GM10248 (cell line): ENCODE results near the gene ITM2A.

Experiments
- CTCF ChIA-PET: fragments of 300-600 bp; sonication (Branson Sonifier 250); formaldehyde crosslinking; extraction: SDS; loops from one replicate; lab custom pipeline; 2021; ENCODE audit warnings: antibody characterized with exemption; lab: Yijun Ruan, JAX
- POLR2A ChIA-PET: fragments of 350-650 bp; sonication (Branson Sonifier 250); formaldehyde crosslinking; extraction: SDS; loops from one replicate; lab custom pipeline; 2020; ENCODE audit warnings: antibody characterized with exemption; lab: Yijun Ruan, JAX
- DNase-seq: peaks from one replicate; pipeline ENCODE4 v3.0.0; 2012; ENCODE audit errors: extremely low spot score
- CTCF ChIP-seq: IDR thresholded peaks from 2 replicates; pipeline ENCODE4 v1.5.1; 2012; ENCODE audit warnings: mild to moderate bottlenecking, low read depth; ENCODE audit errors: extremely low read depth, missing control alignments, control extremely low read depth

The ITM2A gene

GRCh38 chrX:79336869-79337815, 30.0 kb downstream of the ITM2A start:
- TF ChIP-seq CTCF = no peak
- no peak for DNase-seq
- CTCF ChIA-PET = no interaction called here
- POLR2A ChIA-PET = no interaction called here

- ChIA-PET POLR2A (no interaction called here), CTCF (no interaction called here)
- no peak for TF ChIP-seq CTCF
- no peak for DNase-seq
Observed at GRCh38 chrX:79330022-79330421, 37.1 kb downstream of the ITM2A start.

- CTCF ChIA-PET = no interaction called here
- DNase-seq = no peak
Observed at GRCh38 chrX:79325263-79325958, 41.7 kb downstream of the ITM2A start.

More at GRCh38 chrX:79325263-79325958, 41.7 kb downstream of the ITM2A start:
- no peak for TF ChIP-seq CTCF
- POLR2A ChIA-PET = no interaction called here
